B cell (primary cell): ENCODE data around the gene FAF1. TPM values are rescaled to one million over a fixed set of nuclear protein-coding genes. Genes with fewer than 3 reads are reported as not detected.

Experiments
- ATAC-seq: fragments of 200-7000 bp; cut with Tn5 transposase; one replicate; pipeline ENCODE4 v1.10.0; 2021; ENCODE audit warnings: low read depth, mild to moderate bottlenecking, moderate number of reproducible peaks, moderate library complexity
- CTCF ChIA-PET: fragments of 350-600 bp; sonication (Branson Sonifier 250); formaldehyde crosslinking; loops from one replicate; lab custom pipeline; 2021; ENCODE audit warnings: antibody characterized with exemption, inconsistent platforms; lab: Charles Lee
- POLR2A ChIA-PET: fragments of 350-600 bp; sonication (Branson Sonifier 250); formaldehyde crosslinking; loops from one replicate; lab custom pipeline; 2021; ENCODE audit warnings: antibody characterized with exemption; lab: Charles Lee
- DNase-seq: peaks from one replicate; pipeline ENCODE4 v3.0.0; 2013
- H2AFZ ChIP-seq: 2 replicates; pipeline ENCODE4 v1.6.1; 2012; ENCODE audit warnings: mild to moderate bottlenecking, low read depth, low read length; ENCODE audit not compliant: insufficient read depth, poor library complexity, severe bottlenecking
- H3K27ac ChIP-seq, 2 donors: 1 replicate in 1 of 2; 2 replicates in 1 of 2; pipeline ENCODE4 v1.5.1; 2012 to 2013; ENCODE audit warnings: low read length in 2 of 2, mild to moderate bottlenecking in 2 of 2, moderate library complexity in 1 of 2
- H3K27me3 ChIP-seq, 4 experiments: fragments of 200-600 bp in 1 of 4; sonication (generic) in 1 of 4; replicated peaks in 1 of 4; 1 replicate in 2 of 4; 2 replicates in 2 of 4; pipeline versions ENCODE4 v1.6.1 to v1.7.0; 2013 to 2016; ENCODE audit warnings: low read length in 3 of 4, mild to moderate bottlenecking in 2 of 4, mixed read lengths in 1 of 4, moderate library complexity in 1 of 4; ENCODE audit not compliant: insufficient read depth in 4 of 4, control insufficient read depth in 3 of 4; ENCODE audit errors: control extremely low read depth in 1 of 4
- H3K36me3 ChIP-seq, 2 experiments: replicated peaks in 1 of 2; 1 replicate in 1 of 2; 2 replicates in 1 of 2; pipeline versions ENCODE4 v1.6.1 to v1.7.1; 2013; ENCODE audit warnings: low read length in 1 of 2; ENCODE audit not compliant: insufficient read depth in 2 of 2, control insufficient read depth in 1 of 2; ENCODE audit errors: control extremely low read depth in 1 of 2, extremely low read depth in 1 of 2
- H3K4me1 ChIP-seq, 2 donors: fragments of 200-600 bp in 1 of 2; sonication (generic) in 1 of 2; 1 replicate in 1 of 2; 2 replicates in 1 of 2; pipeline versions ENCODE4 v1.5.1 to v1.6.1; 2013 to 2017; ENCODE audit warnings: low read length in 2 of 2; ENCODE audit not compliant: control insufficient read depth in 2 of 2, insufficient read depth in 2 of 2
- H3K4me2 ChIP-seq: replicated peaks from 2 replicates; pipeline ENCODE3; 2012; ENCODE audit warnings: mild to moderate bottlenecking, low read depth, low read length; ENCODE audit not compliant: poor library complexity, severe bottlenecking
- H3K4me3 ChIP-seq, 5 experiments: fragments of 200-600 bp in 1 of 5; sonication (generic) in 1 of 5; 1 replicate in 3 of 5; 2 replicates in 2 of 5; pipeline versions ENCODE4 v1.5.1 to v1.7.0; 2011 to 2016; ENCODE audit warnings: low read length in 4 of 5, mild to moderate bottlenecking in 4 of 5, low read depth in 2 of 5, control low read depth in 1 of 5, moderate library complexity in 1 of 5; ENCODE audit not compliant: insufficient read depth in 1 of 5; ENCODE audit errors: control extremely low read depth in 1 of 5, extremely low read depth in 1 of 5
- H3K79me2 ChIP-seq: fragments of 200-600 bp; sonication (generic); one replicate; pipeline ENCODE4 v1.6.0; 2016; ENCODE audit warnings: low read length; ENCODE audit not compliant: control insufficient read depth, insufficient read depth
- H3K9ac ChIP-seq: fragments of 200-600 bp; sonication (generic); 2 replicates; pipeline ENCODE4 v1.6.1; 2017; ENCODE audit warnings: mild to moderate bottlenecking, low read length, moderate library complexity
- H3K9me3 ChIP-seq, 3 donors: one replicate each; pipeline versions ENCODE4 v1.6.1 to v1.7.1; 2013; ENCODE audit warnings: low read length in 2 of 3; ENCODE audit not compliant: control insufficient read depth in 2 of 3, insufficient read depth in 1 of 3; ENCODE audit errors: control extremely low read depth in 1 of 3
- H4K20me1 ChIP-seq: 2 replicates; pipeline ENCODE4 v1.6.0; 2012; ENCODE audit warnings: mild to moderate bottlenecking, low read length; ENCODE audit not compliant: insufficient read depth, control insufficient read depth, poor library complexity, severe bottlenecking
- H3K27ac Mint-ChIP-seq: one replicate; pipeline ENCODE4 v1.8.0; 2021; ENCODE audit warnings: mixed read lengths
- H3K27me3 Mint-ChIP-seq: one replicate; pipeline ENCODE4 v1.8.0; 2021; ENCODE audit warnings: mixed read lengths
- H3K4me1 Mint-ChIP-seq: one replicate; pipeline ENCODE4 v1.8.0; 2021; ENCODE audit warnings: mixed read lengths
- H3K4me3 Mint-ChIP-seq: one replicate; pipeline ENCODE4 v1.8.0; 2021; ENCODE audit warnings: mixed read lengths
- H3K9me3 Mint-ChIP-seq: one replicate; pipeline ENCODE4 v1.8.0; 2022; ENCODE audit warnings: mixed read lengths; ENCODE audit not compliant: insufficient read depth
- EZH2 ChIP-seq: IDR thresholded peaks from 2 replicates; pipeline ENCODE4 v1.6.1; 2012; ENCODE audit warnings: borderline replicate concordance, low read depth, mild to moderate bottlenecking, moderate library complexity, low read length; ENCODE audit not compliant: insufficient read depth, poor library complexity, severe bottlenecking
- whole genome bisulfite sequencing: methylation state at CpG from one replicate; pipeline ENCODE4 v1.1.5; 2013; ENCODE audit warnings: missing lambda C conversion rate; ENCODE audit not compliant: insufficient coverage; 5-methylcytosine and 5-hydroxymethylcytosine counted together
- intact Hi-C: fragments of 100-400 bp; cut with micrococcal nuclease; formaldehyde crosslinking; loops from one replicate; pipeline ENCODE4 v1.10.0; 2022
- polyA plus RNA-seq: library from polyadenylated mRNA; depleted of rRNA; stranded (reverse); fragments of >200 nt; gene quantifications from 2 replicates; pipeline ENCODE4 v1.2.3, GENCODE V29; 2012
- total RNA-seq, 2 donors: library from RNA; stranded (reverse); fragments of 120-200 nt in 1 of 2; gene quantifications; 1 replicate in 1 of 2; 2 replicates in 1 of 2; pipeline versions ENCODE4 v1.2.3 to v1.2.4, GENCODE V29; 2013 to 2022
- TF ChIP-seq, protein P1 (sequence below): fragments of 200-600 bp; IDR thresholded peaks from one replicate; pipeline ENCODE4 v1.8.0; 2022; ENCODE audit warnings: antibody characterized with exemption, mild to moderate bottlenecking

The FAF1 gene
- total and polyA plus RNA-seq, 2 donors (not counting 1 experiment from before 2014, with no cell fraction given): 10.1 to 58.4 TPM

DNA sequence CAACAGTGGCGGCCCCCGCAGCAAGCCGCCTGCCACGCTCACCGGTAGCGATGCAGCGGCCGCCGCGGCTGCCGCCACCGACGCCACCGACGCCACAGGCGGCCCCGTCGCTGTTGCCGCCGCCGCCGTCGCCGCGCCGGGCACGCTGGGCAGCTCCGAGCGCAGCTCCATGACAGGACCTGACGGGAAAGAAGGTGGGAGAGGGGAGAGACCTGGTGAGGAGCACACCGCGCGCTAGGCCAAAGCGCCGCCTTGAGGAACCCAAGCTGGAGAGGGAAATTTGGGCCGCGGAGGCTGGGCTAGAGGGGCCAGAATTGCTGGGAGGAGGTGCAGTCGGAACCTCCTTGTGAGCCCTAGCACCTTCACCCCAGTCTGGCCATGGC is 538.7 kb downstream of the FAF1 start:
- H3K79me2 ChIP-seq: no peaks in the 10 kb centered on the region
- H4K20me1 ChIP-seq: no peaks in the 10 kb centered on the region
- peak overlapping the region; percentile 59 for H3K4me2 ChIP-seq
- H3K27ac Mint-ChIP-seq: no peak overlapping the region
- POLR2A ChIA-PET: no interaction called here
- no peak overlapping the region for H2AFZ ChIP-seq
- no peak overlapping the region for H3K27ac ChIP-seq
- intact Hi-C loops: no loop called here
- CTCF ChIA-PET: no interaction called here
- 12% methylated on average over 37 of the region's 38 CpGs for WGBS
- H3K9ac ChIP-seq: no peak overlapping the region
- H3K4me1 ChIP-seq: peaks cover 60 to 74% of the 10 kb centered on the region in 2 donors
- DNase-seq (no peak), ATAC-seq (no peak)
- peaks cover 0 to 96% (median 68%) of the 10 kb centered on the region in 4 experiments for H3K27me3 ChIP-seq
- H3K4me3 ChIP-seq: no peak overlapping the region
- peaks cover 0 to 87% (median 9%) of the 10 kb centered on the region in 3 donors for H3K9me3 ChIP-seq
- H3K4me3 Mint-ChIP-seq: peak overlapping the region; percentile 4
- H3K4me1 Mint-ChIP-seq: peaks cover 58% of the 10 kb centered on the region
- H3K9me3 Mint-ChIP-seq: no peaks in the 10 kb centered on the region
- no peaks in the 10 kb centered on the region for H3K36me3 ChIP-seq
- peaks cover 70% of the 10 kb centered on the region for H3K27me3 Mint-ChIP-seq
- TF ChIP-seq, protein P1, sequence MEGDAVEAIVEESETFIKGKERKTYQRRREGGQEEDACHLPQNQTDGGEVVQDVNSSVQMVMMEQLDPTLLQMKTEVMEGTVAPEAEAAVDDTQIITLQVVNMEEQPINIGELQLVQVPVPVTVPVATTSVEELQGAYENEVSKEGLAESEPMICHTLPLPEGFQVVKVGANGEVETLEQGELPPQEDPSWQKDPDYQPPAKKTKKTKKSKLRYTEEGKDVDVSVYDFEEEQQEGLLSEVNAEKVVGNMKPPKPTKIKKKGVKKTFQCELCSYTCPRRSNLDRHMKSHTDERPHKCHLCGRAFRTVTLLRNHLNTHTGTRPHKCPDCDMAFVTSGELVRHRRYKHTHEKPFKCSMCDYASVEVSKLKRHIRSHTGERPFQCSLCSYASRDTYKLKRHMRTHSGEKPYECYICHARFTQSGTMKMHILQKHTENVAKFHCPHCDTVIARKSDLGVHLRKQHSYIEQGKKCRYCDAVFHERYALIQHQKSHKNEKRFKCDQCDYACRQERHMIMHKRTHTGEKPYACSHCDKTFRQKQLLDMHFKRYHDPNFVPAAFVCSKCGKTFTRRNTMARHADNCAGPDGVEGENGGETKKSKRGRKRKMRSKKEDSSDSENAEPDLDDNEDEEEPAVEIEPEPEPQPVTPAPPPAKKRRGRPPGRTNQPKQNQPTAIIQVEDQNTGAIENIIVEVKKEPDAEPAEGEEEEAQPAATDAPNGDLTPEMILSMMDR: no peak
- peak; percentile 20 for TF ChIP-seq EZH2

DNA sequence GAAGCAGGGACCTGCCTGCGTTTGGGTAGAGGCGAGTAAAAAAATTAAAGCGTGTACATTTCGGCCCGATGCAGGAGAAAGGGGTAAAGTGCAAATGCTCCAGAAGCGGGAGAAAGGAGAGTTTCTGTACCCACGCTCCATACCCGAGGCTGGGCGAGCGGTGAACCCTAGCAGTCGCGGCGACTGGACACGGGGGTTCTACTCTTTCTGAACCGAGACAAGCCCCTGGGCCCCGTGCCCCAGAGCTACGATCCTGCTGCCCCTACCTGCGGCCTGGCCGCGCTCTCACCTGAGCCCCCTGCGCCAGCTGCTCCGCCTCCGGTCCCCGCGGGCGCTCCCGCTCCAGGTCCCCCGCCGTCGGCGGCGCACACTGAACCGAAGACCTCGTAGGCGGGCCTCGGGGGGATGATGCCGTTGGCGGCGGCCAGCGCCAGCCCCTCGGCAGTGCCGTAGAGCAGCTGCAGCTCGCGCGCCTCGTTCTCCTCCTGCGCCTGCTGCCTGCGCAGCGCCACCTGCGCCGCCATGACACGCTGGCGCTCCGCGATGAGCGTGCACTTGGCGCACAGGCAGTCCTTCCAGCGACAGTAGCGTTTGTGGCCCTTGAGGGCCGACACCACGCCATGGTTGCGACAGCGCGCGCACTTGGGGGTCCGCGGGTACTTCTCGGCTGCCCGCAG is 539.2 kb downstream of the FAF1 start:
- Mint-ChIP-seq H3K9me3 (no peaks in the 10 kb centered on the region), H3K4me3 (peak overlapping the region; percentile 44), H3K27me3 (peaks cover 66% of the 10 kb centered on the region), H3K27ac (peak overlapping the region; percentile 15), H3K4me1 (peaks cover 59% of the 10 kb centered on the region)
- intact Hi-C loops: no loop called here
- Histone ChIP-seq H3K27me3 (peaks cover 0 to 96% (median 67%) of the 10 kb centered on the region in 4 experiments), H3K4me1 (peaks cover 60 to 76% of the 10 kb centered on the region in 2 donors), H3K36me3 (no peaks in the 10 kb centered on the region), H3K9ac (no peak overlapping the region), H4K20me1 (no peaks in the 10 kb centered on the region), H3K4me3 (no peak overlapping the region), H3K9me3 (peaks cover 0 to 87% (median 9%) of the 10 kb centered on the region in 3 donors), H3K4me2 (peak overlapping the region; percentile 59), H3K79me2 (no peaks in the 10 kb centered on the region), H2AFZ (no peak overlapping the region), H3K27ac (no peak overlapping the region)
- CTCF ChIA-PET: no interaction called here
- POLR2A ChIA-PET: no interaction called here
- ATAC-seq: no peak
- DNase-seq: peak; percentile 49
- no peak for TF ChIP-seq EZH2
- TF ChIP-seq, protein P1: no peak
- 7% methylated on average over 69 of the region's 69 CpGs for WGBS
